Ovary (tissue), 9 donors: ENCODE measurements around the gene PLCB2. TPM values are rescaled to one million over a fixed set of nuclear protein-coding genes. Genes with fewer than 3 reads are reported as not detected.

Experiments
- DNase-seq, 5 donors: peaks; one replicate each; pipeline ENCODE4 v3.0.0-alpha.2; 2019 to 2020
- H3K27ac ChIP-seq, 2 donors: fragments of 200-600 bp; one replicate each; pipeline versions ENCODE4 v1.5.1 to v1.8.0; 2019 to 2022
- H3K27me3 ChIP-seq: fragments of 200-600 bp; one replicate; pipeline ENCODE4 v1.8.0; 2022
- H3K36me3 ChIP-seq: fragments of 200-600 bp; sonication (generic); one replicate; pipeline ENCODE4 v1.5.1; 2019
- H3K4me1 ChIP-seq: one replicate; pipeline ENCODE4 v1.8.1; 2013; ENCODE audit warnings: mild to moderate bottlenecking, moderate library complexity; ENCODE audit not compliant: insufficient read depth
- H3K4me3 ChIP-seq: fragments of 200-600 bp; sonication (generic); one replicate; pipeline ENCODE4 v1.5.1; 2017
- H3K9me3 ChIP-seq, 2 donors: fragments of 200-600 bp in 1 of 2; sonication (generic) in 1 of 2; one replicate each; pipeline versions ENCODE4 v1.5.1 to v1.8.1; 2013 to 2019; ENCODE audit warnings: mild to moderate bottlenecking in 1 of 2, moderate library complexity in 1 of 2
- CTCF ChIP-seq, 3 donors: fragments of 450-650 bp in 2 of 3; fragments of 200-600 bp in 1 of 3; IDR thresholded peaks; one replicate each; pipeline versions ENCODE4 v1.5.1 to v1.8.0; 2016 to 2022; ENCODE audit warnings: antibody characterized with exemption in 3 of 3, mild to moderate bottlenecking in 1 of 3
- EP300 ChIP-seq: sonication (generic); formaldehyde crosslinking; IDR thresholded peaks from one replicate; pipeline ENCODE4 v1.6.1; 2017; ENCODE audit warnings: antibody characterized with exemption
- POLR2A ChIP-seq: fragments of 450-650 bp; IDR thresholded peaks from one replicate; pipeline ENCODE4 v1.6.1; 2017; ENCODE audit warnings: antibody characterized with exemption, mild to moderate bottlenecking, moderate library complexity
- WGBS, 3 donors: extraction: QIAGEN DNeasy Blood & Tissue Kit in 1 of 3; methylation state at CpG; one replicate each; pipeline versions ENCODE4 v1.1.5 to v1.1.7; 2013 to 2017; 5-methylcytosine and 5-hydroxymethylcytosine counted together
- intact Hi-C, 4 donors: fragments of 100-400 bp; cut with DNase I; formaldehyde crosslinking; loops; one replicate each; pipeline versions ENCODE4 v1.11.0 to v1.15.1; 2022 to 2023
- polyA plus RNA-seq, 2 donors: library from polyadenylated mRNA; stranded (reverse); fragments of 200-250 nt in 1 of 2; fragments of 350-450 nt in 1 of 2; fragmentation: Illumina TruSeq in 1 of 2; extraction: RNeasy Lipid Tissue Mini Kit (QIAGEN cat#74804) in 1 of 2; gene quantifications; one replicate each; pipeline ENCODE4 v1.2.3, GENCODE V29; 2013 to 2014
- total RNA-seq, 7 donors: library from RNA; depleted of rRNA in 2 of 7; stranded (reverse); fragments of >200 nt in 2 of 7; fragmentation: NEBNext Ultra II Directional in 3 of 7; extraction: Animal tissue kit (Norgen Biotek cat#: 25700) in 3 of 7; gene quantifications; one replicate each; pipeline versions ENCODE4 v1.1.0 to v1.2.4, GENCODE V29; 2016 to 2023
- donor health status: DM: no; HTN: no; CAD: no; lungs with moderate emphysema.
- donor health status: DM: no; HTN: no; CAD: no.
- donor health status: Bipolar disorder and iron deficiency.
- donor health status: DM: yes; HTN: yes; CAD: no.
- donor health status: DM: no; HTN: no; CAD: no.
- donor health status: DM: yes; HTN: yes; CAD: no.

Gene PLCB2
- total and polyA plus RNA-seq, 9 donors: 1.9 to 13.9 (median 6.0) TPM

- no peaks in the 10 kb centered on the region for H3K9me3 ChIP-seq
- no peaks in the 10 kb centered on the region for H3K27me3 ChIP-seq
- no peak overlapping the region for H3K27ac ChIP-seq
- H3K4me3 ChIP-seq: no peak overlapping the region
- intact Hi-C loops: no loop called here
- 45 to 58% (median 51%) methylated on average over 3 of the region's 3 CpGs for WGBS, 3 donors
- H3K36me3 ChIP-seq: no peaks in the 10 kb centered on the region
- DNase-seq: no peak
- no peaks in the 10 kb centered on the region for H3K4me1 ChIP-seq
- no peak for TF ChIP-seq CTCF (IDR thresholded peaks at IDR 0.05)
- no peak for TF ChIP-seq EP300
- no peak for TF ChIP-seq POLR2A
Observed at GRCh38 chr15:40310993-40311392, 3.3 kb upstream of the PLCB2 start.

GRCh38 chr15:40310001-40310959, 2.5 kb upstream of the PLCB2 start:
- Histone ChIP-seq H3K9me3 (no peaks in the 10 kb centered on the region), H3K4me3 (no peak overlapping the region), H3K4me1 (no peaks in the 10 kb centered on the region), H3K27ac (no peak overlapping the region), H3K27me3 (no peaks in the 10 kb centered on the region), H3K36me3 (no peaks in the 10 kb centered on the region)
- WGBS, 3 donors: 14 to 29% (median 18%) methylated on average over 4 of the region's 4 CpGs
- intact Hi-C loops: no loop called here
- no peak for DNase-seq
- no peak for TF ChIP-seq EP300
- TF ChIP-seq CTCF (IDR thresholded peaks at IDR 0.05): peak in 1 of 3 donors; percentile 13

- WGBS, 3 donors: 77 to 82% (median 81%) methylated on average over 8 of the region's 8 CpGs
- intact Hi-C loops: no loop called here
Observed at GRCh38 chr15:40309344-40309862, 1.7 kb upstream of the PLCB2 start.

GRCh38 chr15:40306908-40307307, 827 bp downstream of the PLCB2 start:
- no peaks in the 10 kb centered on the region for H3K9me3 ChIP-seq
- TF ChIP-seq EP300 (no peak), POLR2A (no peak), CTCF (IDR thresholded peaks at IDR 0.05) (no peak)
- no peaks in the 10 kb centered on the region for H3K36me3 ChIP-seq
- whole genome bisulfite sequencing, 3 donors: 75 to 85% (median 77%) methylated on average over 7 of the region's 7 CpGs
- no peak for DNase-seq
- H3K27ac ChIP-seq: no peak overlapping the region
- H3K4me1 ChIP-seq: no peaks in the 10 kb centered on the region
- intact Hi-C loops: no loop called here
- H3K4me3 ChIP-seq: no peak overlapping the region
- H3K27me3 ChIP-seq: no peaks in the 10 kb centered on the region

More at GRCh38 chr15:40309344-40309862, 1.7 kb upstream of the PLCB2 start:
- no peaks in the 10 kb centered on the region for H3K4me1 ChIP-seq
- TF ChIP-seq CTCF (IDR thresholded peaks at IDR 0.05) (no peak), EP300 (no peak), POLR2A (no peak)
- H3K27me3 ChIP-seq: no peaks in the 10 kb centered on the region
- H3K9me3 ChIP-seq: no peaks in the 10 kb centered on the region
- no peak overlapping the region for H3K4me3 ChIP-seq
- H3K36me3 ChIP-seq: no peaks in the 10 kb centered on the region
- no peak overlapping the region for H3K27ac ChIP-seq
- no peak for DNase-seq
